Sigmoid colon (tissue), 4 donors: ENCODE results near the gene SERHL2.
"Not testable (repeated sequence)": the region's sequence is repeated elsewhere in the genome, so short reads cannot be mapped to it uniquely, and the experiment has no call there.

ENCODE experiments used
- POLR2A ChIP-seq, 2 donors: fragments of 450-650 bp; IDR thresholded peaks; one replicate each; pipeline ENCODE4 v1.6.1; 2016; ENCODE audit warnings: antibody characterized with exemption in 2 of 2, mild to moderate bottlenecking in 2 of 2, moderate library complexity in 2 of 2
- POLR2AphosphoS5 ChIP-seq, 4 donors: sonication (generic); formaldehyde crosslinking; IDR thresholded peaks; one replicate each; pipeline ENCODE4 v1.6.1; 2017; ENCODE audit warnings: antibody characterized with exemption in 4 of 4
- TF ChIP-seq, protein P1 (sequence below), 4 experiments: fragments of 450-650 bp in 3 of 4; fragments of 200-600 bp in 1 of 4; IDR thresholded peaks; one replicate each; pipeline ENCODE4 v1.5.1; 2016 to 2019; ENCODE audit warnings: antibody characterized with exemption in 4 of 4, mild to moderate bottlenecking in 3 of 4, moderate library complexity in 2 of 4

DNA sequence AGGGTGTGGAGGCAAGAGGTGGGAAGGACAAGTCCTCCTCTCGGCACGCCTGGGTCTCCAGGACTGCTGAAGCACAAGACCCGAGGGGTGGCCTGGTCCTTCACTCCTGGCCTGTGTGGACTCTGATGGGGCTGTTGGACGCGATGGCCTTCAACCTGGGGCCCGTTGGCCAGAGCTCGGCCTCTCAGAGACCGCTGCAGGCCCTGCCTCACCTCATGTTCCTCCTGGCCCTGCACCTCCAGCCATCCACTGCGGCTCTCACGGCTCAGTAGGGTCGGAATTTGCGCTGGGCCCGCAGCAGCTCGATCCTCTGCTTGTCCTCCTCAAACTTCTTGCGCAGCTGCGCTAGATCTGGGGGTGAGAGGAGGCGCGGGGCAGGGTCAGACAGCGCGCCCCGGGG, 20.7 kb downstream of the SERHL2 start:
- not testable (repeated sequence) for TF ChIP-seq POLR2A, POLR2AphosphoS5 (IDR thresholded peaks at IDR 0.05)
- TF ChIP-seq, protein P1, sequence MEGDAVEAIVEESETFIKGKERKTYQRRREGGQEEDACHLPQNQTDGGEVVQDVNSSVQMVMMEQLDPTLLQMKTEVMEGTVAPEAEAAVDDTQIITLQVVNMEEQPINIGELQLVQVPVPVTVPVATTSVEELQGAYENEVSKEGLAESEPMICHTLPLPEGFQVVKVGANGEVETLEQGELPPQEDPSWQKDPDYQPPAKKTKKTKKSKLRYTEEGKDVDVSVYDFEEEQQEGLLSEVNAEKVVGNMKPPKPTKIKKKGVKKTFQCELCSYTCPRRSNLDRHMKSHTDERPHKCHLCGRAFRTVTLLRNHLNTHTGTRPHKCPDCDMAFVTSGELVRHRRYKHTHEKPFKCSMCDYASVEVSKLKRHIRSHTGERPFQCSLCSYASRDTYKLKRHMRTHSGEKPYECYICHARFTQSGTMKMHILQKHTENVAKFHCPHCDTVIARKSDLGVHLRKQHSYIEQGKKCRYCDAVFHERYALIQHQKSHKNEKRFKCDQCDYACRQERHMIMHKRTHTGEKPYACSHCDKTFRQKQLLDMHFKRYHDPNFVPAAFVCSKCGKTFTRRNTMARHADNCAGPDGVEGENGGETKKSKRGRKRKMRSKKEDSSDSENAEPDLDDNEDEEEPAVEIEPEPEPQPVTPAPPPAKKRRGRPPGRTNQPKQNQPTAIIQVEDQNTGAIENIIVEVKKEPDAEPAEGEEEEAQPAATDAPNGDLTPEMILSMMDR (IDR thresholded peaks at IDR 0.05): not testable (repeated sequence)
